ENCODE results near the gene DAD1. TPM values are rescaled to one million over a fixed set of nuclear protein-coding genes. Genes with fewer than 3 reads are reported as not detected.

DAD1 gene
- total RNA-seq, 4 donors from 2014 or later, result 31.4 to 154 (median 141) TPM

DNA sequence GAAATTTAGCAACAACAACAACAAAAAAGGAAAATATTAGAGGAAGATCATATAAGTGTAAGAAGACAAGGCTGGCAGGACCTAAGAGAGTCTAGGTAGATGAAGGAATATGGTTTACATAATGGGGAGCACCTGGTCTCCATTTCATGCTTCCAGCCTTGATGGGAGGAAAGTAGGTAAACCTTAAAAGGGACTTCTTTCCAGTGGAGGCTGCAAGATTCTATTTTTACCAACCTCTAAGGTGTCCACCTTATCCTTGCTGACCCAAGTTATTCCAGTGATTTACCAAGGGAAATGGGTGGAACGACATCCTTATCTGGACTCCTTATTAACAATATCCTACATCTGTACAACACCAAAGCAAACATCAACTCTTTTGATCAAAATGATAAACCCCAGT is 30.0 kb downstream of the DAD1 start:
- H3K27me3 ChIP-seq, result no peaks in the 10 kb centered on the region
- H3K9me3 ChIP-seq, result no peaks in the 10 kb centered on the region
- no peak for TF ChIP-seq EP300 (IDR thresholded peaks at IDR 0.05; ENCODE audit: low read depth)
- no peak for TF ChIP-seq POLR2AphosphoS5 (IDR thresholded peaks at IDR 0.05)
- TF ChIP-seq, protein P1, sequence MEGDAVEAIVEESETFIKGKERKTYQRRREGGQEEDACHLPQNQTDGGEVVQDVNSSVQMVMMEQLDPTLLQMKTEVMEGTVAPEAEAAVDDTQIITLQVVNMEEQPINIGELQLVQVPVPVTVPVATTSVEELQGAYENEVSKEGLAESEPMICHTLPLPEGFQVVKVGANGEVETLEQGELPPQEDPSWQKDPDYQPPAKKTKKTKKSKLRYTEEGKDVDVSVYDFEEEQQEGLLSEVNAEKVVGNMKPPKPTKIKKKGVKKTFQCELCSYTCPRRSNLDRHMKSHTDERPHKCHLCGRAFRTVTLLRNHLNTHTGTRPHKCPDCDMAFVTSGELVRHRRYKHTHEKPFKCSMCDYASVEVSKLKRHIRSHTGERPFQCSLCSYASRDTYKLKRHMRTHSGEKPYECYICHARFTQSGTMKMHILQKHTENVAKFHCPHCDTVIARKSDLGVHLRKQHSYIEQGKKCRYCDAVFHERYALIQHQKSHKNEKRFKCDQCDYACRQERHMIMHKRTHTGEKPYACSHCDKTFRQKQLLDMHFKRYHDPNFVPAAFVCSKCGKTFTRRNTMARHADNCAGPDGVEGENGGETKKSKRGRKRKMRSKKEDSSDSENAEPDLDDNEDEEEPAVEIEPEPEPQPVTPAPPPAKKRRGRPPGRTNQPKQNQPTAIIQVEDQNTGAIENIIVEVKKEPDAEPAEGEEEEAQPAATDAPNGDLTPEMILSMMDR (IDR thresholded peaks at IDR 0.05), result no peak
- WGBS, 2 donors (ENCODE audit: low coverage in 1 of 2), result 40 to 79% methylated on average over 1 of the region's 1 CpG
- peak overlapping the region; percentile 71 to 85 (median 74) for H3K27ac ChIP-seq
- intact Hi-C loops (cut with DNase I; ENCODE audit: low total_unique reads) (loop anchor here (5.0 to 10.0 kb wide), 3 partner anchors 93 to 296 kb away; partner anchors contain the start of gene MRPL52), in situ Hi-C loops (cut with MboI; ENCODE audit: low pct_ligation_motif_present in 1 of 4, low pct_unique_long_range_greater_than_20kb in 1 of 4, low sequenced_read_pairs in 3 of 4) (loop anchor here in 2 of 4 donors (25.0 kb wide), 2 partner anchors 172 to 303 kb away; partner anchors contain the start of gene LRP10 (in 2 of the 2))
- no peak overlapping the region for H3K4me3 ChIP-seq
- DNase-seq, result no peak
- H3K36me3 ChIP-seq, result peaks cover 0 to 6% (median 0%) of the 10 kb centered on the region in 4 donors
- peaks cover 25 to 72% (median 50%) of the 10 kb centered on the region in 4 donors for H3K4me1 ChIP-seq

DNA sequence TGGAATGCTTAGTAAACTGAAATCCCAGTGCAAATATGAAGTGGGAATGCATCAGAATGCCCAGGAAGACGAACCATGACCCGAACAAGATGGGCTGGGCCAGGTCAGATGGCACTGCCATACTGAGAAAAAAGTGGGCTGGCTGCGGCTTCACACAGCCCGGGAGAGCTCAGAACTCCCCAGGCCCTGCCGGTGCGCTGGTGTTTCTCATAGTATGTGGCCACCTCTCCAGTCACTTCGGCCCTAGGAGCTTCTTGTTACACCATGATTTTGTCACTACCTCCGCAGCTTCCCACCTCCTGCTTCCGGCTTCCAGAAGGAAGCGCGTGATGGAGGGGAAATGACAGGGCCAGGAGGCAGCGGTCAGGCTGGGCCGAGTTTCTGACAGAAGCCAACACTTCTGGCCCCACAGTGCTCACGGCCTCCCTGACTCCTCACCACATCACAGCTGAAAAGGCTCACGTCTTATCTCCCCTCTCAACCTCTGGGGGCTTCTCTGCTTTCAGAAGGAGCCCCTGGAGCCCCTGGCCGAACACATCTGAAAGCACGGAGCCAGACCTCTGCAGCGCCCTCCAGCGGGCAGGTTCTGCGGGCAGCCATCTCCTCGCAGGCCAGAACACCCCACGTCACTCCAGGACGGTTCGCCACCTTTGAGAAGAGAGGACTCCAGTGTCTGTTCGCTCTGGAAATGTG is 30.7 kb downstream of the DAD1 start:
- in situ Hi-C loops (cut with MboI; ENCODE audit: low pct_ligation_motif_present in 1 of 4, low pct_unique_long_range_greater_than_20kb in 1 of 4, low sequenced_read_pairs in 3 of 4), result loop anchor here in 2 of 4 donors (25.0 kb wide), 2 partner anchors 171 to 304 kb away; partner anchors contain the start of gene LRP10 (in 2 of the 2)
- intact Hi-C loops (cut with DNase I; ENCODE audit: low total_unique reads), result loop anchor here (5.0 to 10.0 kb wide), 3 partner anchors 94 to 296 kb away; partner anchors contain the start of gene MRPL52
- Histone ChIP-seq H3K36me3 (no peaks in the 10 kb centered on the region), H3K4me3 (no peak overlapping the region), H3K27me3 (no peaks in the 10 kb centered on the region), H3K27ac (peak overlapping the region; percentile 71 to 85 (median 74)), H3K9me3 (no peaks in the 10 kb centered on the region), H3K4me1 (peaks cover 22 to 66% (median 48%) of the 10 kb centered on the region in 4 donors)
- no peak for DNase-seq
- 88% methylated on average over 25 of the region's 25 CpGs; no CpG with 5 or more reads in 1 of the 2 donors for WGBS, 2 donors (ENCODE audit: low coverage in 1 of 2)
- TF ChIP-seq POLR2AphosphoS5 (IDR thresholded peaks at IDR 0.05) (no peak), POLR2A (IDR thresholded peaks at IDR 0.05) (no peak)
- TF ChIP-seq, protein P1 (IDR thresholded peaks at IDR 0.05), result peak in 2 of 5 experiments; percentile 11 to 14

DNA sequence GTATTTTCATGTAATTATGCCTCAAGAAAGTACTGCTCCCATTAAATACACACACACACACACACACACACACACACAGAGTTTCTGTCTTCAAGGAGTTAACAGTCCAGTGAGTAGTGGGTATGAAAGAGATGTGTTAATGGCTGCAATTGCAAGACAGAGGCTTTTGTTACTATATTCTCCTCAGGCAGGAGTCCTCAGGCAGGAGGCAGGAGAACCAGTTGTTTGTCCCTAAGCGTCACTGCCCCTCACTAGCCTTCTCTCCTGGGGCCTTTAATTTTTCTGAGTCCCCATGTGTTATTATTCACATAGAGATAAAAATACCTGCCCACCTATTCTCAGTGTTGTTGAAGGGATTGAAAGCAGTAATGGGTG is 31.2 kb downstream of the DAD1 start:
- intact Hi-C loops (cut with DNase I; ENCODE audit: low total_unique reads) (loop anchor here (5.0 to 10.0 kb wide), 3 partner anchors 94 to 297 kb away; partner anchors contain the start of gene MRPL52), in situ Hi-C loops (cut with MboI; ENCODE audit: low pct_ligation_motif_present in 1 of 4, low pct_unique_long_range_greater_than_20kb in 1 of 4, low sequenced_read_pairs in 3 of 4) (loop anchor here in 2 of 4 donors (25.0 kb wide), 2 partner anchors 171 to 304 kb away; partner anchors contain the start of gene LRP10 (in 2 of the 2))
- H3K4me3 ChIP-seq, result no peak overlapping the region
- DNase-seq, result no peak
- no peaks in the 10 kb centered on the region for H3K36me3 ChIP-seq
- no peak for TF ChIP-seq POLR2A (IDR thresholded peaks at IDR 0.05)
- no peak for TF ChIP-seq POLR2AphosphoS5 (IDR thresholded peaks at IDR 0.05)
- TF ChIP-seq EP300 (IDR thresholded peaks at IDR 0.05; ENCODE audit: low read depth), result no peak
- TF ChIP-seq, protein P1 (IDR thresholded peaks at IDR 0.05), result no peak
- peak overlapping the region; percentile 71 to 85 (median 74) for H3K27ac ChIP-seq
- 76% methylated on average over 1 of the region's 1 CpG; no CpG with 5 or more reads in 1 of the 2 donors for WGBS, 2 donors (ENCODE audit: low coverage in 1 of 2)
- H3K9me3 ChIP-seq, result no peaks in the 10 kb centered on the region
- no peaks in the 10 kb centered on the region for H3K27me3 ChIP-seq
- H3K4me1 ChIP-seq, result peaks cover 22 to 64% (median 48%) of the 10 kb centered on the region in 4 donors

DNA sequence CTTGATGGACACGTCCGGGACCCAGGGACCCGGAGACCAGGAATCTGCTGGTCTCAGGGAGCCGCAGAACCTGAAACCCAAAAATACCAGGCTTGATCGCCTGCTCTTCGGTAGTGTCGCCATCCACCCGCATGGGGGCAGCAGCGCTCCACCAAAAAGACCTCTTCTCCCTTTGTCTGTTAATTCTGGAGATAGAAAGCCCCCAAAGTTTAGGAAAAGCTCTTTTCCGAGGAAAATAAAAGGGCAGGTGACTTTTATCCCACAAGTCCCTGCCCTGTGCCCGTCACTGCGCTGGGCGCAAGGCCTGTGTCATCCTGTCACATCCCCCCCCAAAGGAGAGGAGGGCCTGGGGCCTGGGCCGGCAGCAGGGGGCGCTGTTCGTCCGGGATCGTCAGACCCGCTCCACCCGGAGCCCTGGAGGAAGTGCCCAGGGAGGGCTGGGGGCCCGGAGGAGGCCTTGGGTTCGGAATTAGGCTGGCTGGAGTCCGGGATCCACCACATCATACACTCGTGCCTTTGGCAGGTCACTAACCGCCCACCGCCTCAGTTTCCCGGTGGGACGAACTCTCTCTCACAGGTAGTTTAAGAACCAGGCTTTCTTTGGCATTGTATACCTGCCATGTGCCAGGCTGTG is 31.9 kb downstream of the DAD1 start:
- DNase-seq, result peak; percentile 89
- Histone ChIP-seq H3K27me3 (no peaks in the 10 kb centered on the region), H3K36me3 (no peaks in the 10 kb centered on the region), H3K4me1 (peaks cover 21 to 59% (median 41%) of the 10 kb centered on the region in 4 donors), H3K27ac (peak overlapping the region; percentile 71 to 85 (median 74)), H3K4me3 (peak overlapping the region in 1 of 4 donors; percentile 47), H3K9me3 (no peaks in the 10 kb centered on the region)
- intact Hi-C loops (cut with DNase I; ENCODE audit: low total_unique reads), result loop anchor here (5.0 to 10.0 kb wide), 3 partner anchors 95 to 298 kb away; partner anchors contain the start of gene MRPL52
- TF ChIP-seq, protein P1 (IDR thresholded peaks at IDR 0.05), result peak; percentile 98 to 100 (median 99)
- no peak for TF ChIP-seq POLR2A (IDR thresholded peaks at IDR 0.05)
- in situ Hi-C loops (cut with MboI; ENCODE audit: low pct_ligation_motif_present in 1 of 4, low pct_unique_long_range_greater_than_20kb in 1 of 4, low sequenced_read_pairs in 3 of 4), result loop anchor here in 2 of 4 donors (25.0 kb wide), 2 partner anchors 170 to 305 kb away; partner anchors contain the start of gene LRP10 (in 2 of the 2)
- 6% methylated on average over 24 of the region's 28 CpGs; no CpG with 5 or more reads in 1 of the 2 donors for WGBS, 2 donors (ENCODE audit: low coverage in 1 of 2)

Measured in transverse colon (tissue), 4 donors.